ACC112 (cell line): Measurements from ENCODE around the gene RPS18.
"Not testable (repeated sequence)": the region's sequence is repeated elsewhere in the genome, so short reads cannot be mapped to it uniquely, and the experiment has no call there.

Experiments
- H2AFZ ChIP-seq: fragments of 200-600 bp; sonication (generic); one replicate; pipeline ENCODE4 v1.6.0; 2017; ENCODE audit warnings: antibody characterized with exemption, low read length; ENCODE audit not compliant: unreplicated experiment
- H3K27ac ChIP-seq: fragments of 200-600 bp; sonication (generic); 2 replicates; pipeline ENCODE4 v1.5.1; 2014; ENCODE audit warnings: low read depth, mild to moderate bottlenecking, antibody characterized with exemption, low read length, moderate library complexity
- H3K27me3 ChIP-seq: fragments of 200-600 bp; sonication (generic); 2 replicates; pipeline ENCODE4 v1.6.1; 2014; ENCODE audit warnings: mild to moderate bottlenecking, antibody characterized with exemption, low read length, moderate library complexity, mixed read lengths; ENCODE audit not compliant: insufficient read depth
- H3K36me3 ChIP-seq: fragments of 200-600 bp; sonication (generic); 2 replicates; pipeline ENCODE4 v1.6.1; 2016; ENCODE audit warnings: mild to moderate bottlenecking, antibody characterized with exemption, low read length, moderate library complexity, mixed read lengths; ENCODE audit not compliant: insufficient read depth
- H3K4me1 ChIP-seq: fragments of 200-600 bp; sonication (generic); one replicate; pipeline ENCODE4 v1.6.1; 2016; ENCODE audit warnings: low read length, mixed read lengths; ENCODE audit not compliant: insufficient read depth, unreplicated experiment, control insufficient read depth
- H3K4me3 ChIP-seq: fragments of 200-600 bp; sonication (generic); 2 replicates; pipeline ENCODE4 v1.5.1; 2014; ENCODE audit warnings: mild to moderate bottlenecking, low read depth, low read length
- H3K79me2 ChIP-seq: fragments of 200-600 bp; sonication (generic); one replicate; pipeline ENCODE4 v1.6.0; 2016; ENCODE audit warnings: low read length; ENCODE audit not compliant: control insufficient read depth, unreplicated experiment, insufficient read depth

RPS18 gene

GRCh38 chr6:33248932-33249731 is 22.7 kb upstream of the RPS18 start:
- Histone ChIP-seq H3K79me2 (peaks cover 10% of the 10 kb centered on the region), H3K27ac (peak overlapping the region; percentile 90), H3K4me3 (peak overlapping the region; percentile 76), H2AFZ (peak overlapping the region; percentile 31), H3K27me3 (no peaks in the 10 kb centered on the region), H3K4me1 (peaks cover 36% of the 10 kb centered on the region), H3K36me3 (peaks cover 5% of the 10 kb centered on the region; the same call in 1 of the 2 replicates)

GRCh38 chr6:33249732-33250630 is 21.9 kb upstream of the RPS18 start:
- Histone ChIP-seq H3K27ac (peak overlapping the region; percentile 86), H3K27me3 (no peaks in the 10 kb centered on the region), H3K36me3 (peaks cover 5% of the 10 kb centered on the region; the same call in 1 of the 2 replicates), H3K4me3 (peak overlapping the region; percentile 76), H3K4me1 (peaks cover 36% of the 10 kb centered on the region), H3K79me2 (peaks cover 10% of the 10 kb centered on the region), H2AFZ (no peak overlapping the region)

GRCh38 chr6:33250731-33251130 is 21.1 kb upstream of the RPS18 start:
- H3K36me3 ChIP-seq = peaks cover 5% of the 10 kb centered on the region; the same call in 1 of the 2 replicates
- no peak overlapping the region for H2AFZ ChIP-seq
- H3K4me3 ChIP-seq = peak overlapping the region; percentile 76
- no peaks in the 10 kb centered on the region for H3K27me3 ChIP-seq
- H3K27ac ChIP-seq = peak overlapping the region; percentile 86
- peaks cover 10% of the 10 kb centered on the region for H3K79me2 ChIP-seq
- peaks cover 36% of the 10 kb centered on the region for H3K4me1 ChIP-seq

- Histone ChIP-seq H3K27ac (no peak overlapping the region), H3K27me3 (no peaks in the 10 kb centered on the region), H3K4me1 (peaks cover 36% of the 10 kb centered on the region), H3K4me3 (no peak overlapping the region), H2AFZ (no peak overlapping the region), H3K36me3 (peaks cover 5% of the 10 kb centered on the region; the same call in 1 of the 2 replicates), H3K79me2 (peaks cover 10% of the 10 kb centered on the region)
Measured at GRCh38 chr6:33251395-33252012, 20.4 kb upstream of the RPS18 start.

GRCh38 chr6:33252759-33253158 is 19.1 kb upstream of the RPS18 start:
- Histone ChIP-seq H3K36me3 (peaks cover 13% of the 10 kb centered on the region), H3K4me3 (no peak overlapping the region), H3K79me2 (peaks cover 10% of the 10 kb centered on the region), H3K4me1 (peaks cover 36% of the 10 kb centered on the region), H3K27me3 (no peaks in the 10 kb centered on the region), H3K27ac (peak overlapping the region; percentile 42), H2AFZ (no peak overlapping the region)

- Histone ChIP-seq H3K27ac (no peak overlapping the region), H3K4me1 (peaks cover 32% of the 10 kb centered on the region)
Measured at GRCh38 chr6:33254591-33254990, 17.3 kb upstream of the RPS18 start.

GRCh38 chr6:33259032-33259431 is 12.8 kb upstream of the RPS18 start:
- Histone ChIP-seq H3K27ac (no peak overlapping the region), H3K79me2 (no peaks in the 10 kb centered on the region), H3K27me3 (no peaks in the 10 kb centered on the region), H3K4me3 (no peak overlapping the region), H2AFZ (no peak overlapping the region), H3K36me3 (peaks cover 11% of the 10 kb centered on the region), H3K4me1 (peaks cover 13% of the 10 kb centered on the region)

More at GRCh38 chr6:33254591-33254990, 17.3 kb upstream of the RPS18 start:
- Histone ChIP-seq H3K36me3 (peaks cover 13% of the 10 kb centered on the region), H2AFZ (no peak overlapping the region), H3K27me3 (no peaks in the 10 kb centered on the region), H3K4me3 (no peak overlapping the region), H3K79me2 (peaks cover 10% of the 10 kb centered on the region)

- not testable (repeated sequence) for H3K4me3 ChIP-seq, H3K27me3 ChIP-seq, H3K27ac ChIP-seq, H2AFZ ChIP-seq, H3K79me2 ChIP-seq
- Histone ChIP-seq H3K4me1 (peaks cover 13% of the 10 kb centered on the region), H3K36me3 (peaks cover 11% of the 10 kb centered on the region)
Measured at GRCh38 chr6:33262490-33262889, 9.4 kb upstream of the RPS18 start.

GRCh38 chr6:33264015-33264414 is 7.9 kb upstream of the RPS18 start:
- H3K79me2 ChIP-seq = no peaks in the 10 kb centered on the region
- no peak overlapping the region for H2AFZ ChIP-seq
- H3K36me3 ChIP-seq = peaks cover 8% of the 10 kb centered on the region
- no peak overlapping the region for H3K27ac ChIP-seq
- H3K4me3 ChIP-seq = no peak overlapping the region
- no peaks in the 10 kb centered on the region for H3K27me3 ChIP-seq
- H3K4me1 ChIP-seq = peaks cover 13% of the 10 kb centered on the region

GRCh38 chr6:33271117-33271467 is 783 bp upstream of the RPS18 start:
- peak overlapping the region; percentile 83 for H3K27ac ChIP-seq
- H3K4me1 ChIP-seq = peaks cover 23% of the 10 kb centered on the region
- H3K27me3 ChIP-seq = no peaks in the 10 kb centered on the region
- H3K36me3 ChIP-seq = peaks cover 33% of the 10 kb centered on the region
- peaks cover 54% of the 10 kb centered on the region for H3K79me2 ChIP-seq
- peak overlapping the region; percentile 89 for H3K4me3 ChIP-seq
- H2AFZ ChIP-seq = peak overlapping the region; percentile 82
